Astrocyte of the spinal cord (primary cell): Measurements from ENCODE around the gene HMG20B.
A peak's percentile ranks its signal among the peaks of the same experiment; 100 is the strongest.

ENCODE experiments used
- DNase-seq: peaks from one replicate; pipeline ENCODE4 v3.0.0; 2011; ENCODE audit warnings: low read depth, low spot score
- H3K4me3 ChIP-seq: 2 replicates; pipeline ENCODE4 v1.5.1; 2011; ENCODE audit warnings: low read depth, mild to moderate bottlenecking, low read length, moderate library complexity
- CTCF ChIP-seq: IDR thresholded peaks from 2 replicates; pipeline ENCODE4 v1.5.1; 2012; ENCODE audit warnings: low read depth, mild to moderate bottlenecking, low read length, inconsistent platforms
- in situ Hi-C: cut with HindIII; loops from 2 replicates; pipeline ENCODE4 v1.10.0; 2017; ENCODE audit warnings: low sequenced_read_pairs

Gene HMG20B

GRCh38 chr19:3544058-3544376 lies 28.7 kb upstream of the HMG20B start:
- DNase-seq = no peak
- in situ Hi-C loops = no loop called here
- no peak overlapping the region for H3K4me3 ChIP-seq
- no peak for TF ChIP-seq CTCF

GRCh38 chr19:3544742-3545668 lies 27.7 kb upstream of the HMG20B start:
- in situ Hi-C loops = no loop called here
- peak; percentile 51 for DNase-seq
- peak; percentile 99 for TF ChIP-seq CTCF
- no peak overlapping the region for H3K4me3 ChIP-seq

- DNase-seq = no peak
- TF ChIP-seq CTCF = no peak
- in situ Hi-C loops = no loop called here
- H3K4me3 ChIP-seq = no peak overlapping the region
Measured at GRCh38 chr19:3545669-3546034, 27.1 kb upstream of the HMG20B start.

- no peak overlapping the region for H3K4me3 ChIP-seq
- in situ Hi-C loops = no loop called here
- no peak for DNase-seq
- no peak for TF ChIP-seq CTCF
Measured at GRCh38 chr19:3546119-3546518, 26.6 kb upstream of the HMG20B start.

- H3K4me3 ChIP-seq = no peak overlapping the region
- in situ Hi-C loops = no loop called here
- DNase-seq = no peak
- TF ChIP-seq CTCF = peak; percentile 65
Measured at GRCh38 chr19:3547301-3547731, 25.4 kb upstream of the HMG20B start.

- no peak for DNase-seq
- in situ Hi-C loops = no loop called here
- H3K4me3 ChIP-seq = no peak overlapping the region
- TF ChIP-seq CTCF = no peak
Measured at GRCh38 chr19:3547767-3548282, 24.9 kb upstream of the HMG20B start.
